ENCODE data around the gene JDP2. TPM values are rescaled to one million over a fixed set of nuclear protein-coding genes. Genes with fewer than 3 reads are reported as not detected.

Gene JDP2
- polyA plus RNA-seq, 1 donor, result 17.0 TPM

- no peak for DNase-seq
Measured at GRCh38 chr14:75406856-75407255, 21.0 kb upstream of the JDP2 start.

- no peak for DNase-seq
Measured at GRCh38 chr14:75409316-75410205, 18.3 kb upstream of the JDP2 start.

GRCh38 chr14:75411214-75411540 lies 16.6 kb upstream of the JDP2 start:
- DNase-seq, result peak; percentile 19

- DNase-seq, result no peak
Measured at GRCh38 chr14:75413013-75413412, 14.8 kb upstream of the JDP2 start.

GRCh38 chr14:75417674-75418073 lies 10.1 kb upstream of the JDP2 start:
- no peak for DNase-seq

- DNase-seq, result no peak
Measured at GRCh38 chr14:75418850-75419768, 8.7 kb upstream of the JDP2 start.

GRCh38 chr14:75422169-75422568 lies 5.7 kb upstream of the JDP2 start:
- DNase-seq, result no peak

GRCh38 chr14:75424496-75424895 lies 3.3 kb upstream of the JDP2 start:
- DNase-seq, result no peak

GRCh38 chr14:75425446-75425845 lies 2.4 kb upstream of the JDP2 start:
- DNase-seq, result no peak

- DNase-seq, result no peak
Measured at GRCh38 chr14:75426332-75427125, 1.3 kb upstream of the JDP2 start.

GRCh38 chr14:75427126-75427481 lies 718 bp upstream of the JDP2 start:
- no peak for DNase-seq

- DNase-seq, result no peak
Measured at GRCh38 chr14:75428230-75429104, 645 bp downstream of the JDP2 start.

- DNase-seq, result no peak
Measured at GRCh38 chr14:75429562-75429961, 1.7 kb downstream of the JDP2 start.

GRCh38 chr14:75430116-75430515 lies 2.3 kb downstream of the JDP2 start:
- no peak for DNase-seq

GRCh38 chr14:75430526-75430925 lies 2.7 kb downstream of the JDP2 start:
- no peak for DNase-seq

GRCh38 chr14:75430976-75431375 lies 3.2 kb downstream of the JDP2 start:
- no peak for DNase-seq

- no peak for DNase-seq
Measured at GRCh38 chr14:75431827-75432226, 4.0 kb downstream of the JDP2 start.

- no peak for DNase-seq
Measured at GRCh38 chr14:75432411-75432810, 4.6 kb downstream of the JDP2 start.

- no peak for DNase-seq
Measured at GRCh38 chr14:75433631-75434071, 5.8 kb downstream of the JDP2 start.

- DNase-seq, result no peak
Measured at GRCh38 chr14:75434138-75434889, 6.5 kb downstream of the JDP2 start.

- DNase-seq, result no peak
Measured at GRCh38 chr14:75434890-75435248, 7.0 kb downstream of the JDP2 start.
